HFFc6 (cell line): ENCODE data around the gene LILRB4. TPM values are rescaled to one million over a fixed set of nuclear protein-coding genes. Genes with fewer than 3 reads are reported as not detected.
A peak's percentile ranks its signal among the peaks of the same experiment; 100 is the strongest.
"Not testable (repeated sequence)": the region's sequence is repeated elsewhere in the genome, so short reads cannot be mapped to it uniquely, and the experiment has no call there.

ENCODE experiments used
- DNase-seq: peaks from one replicate; pipeline ENCODE4 v3.0.0-alpha.2; 2018
- H3K27ac Mint-ChIP-seq: 2 replicates; pipeline ENCODE4 v1.8.0; 2020; ENCODE audit warnings: mild to moderate bottlenecking, mixed read lengths
- H3K27me3 Mint-ChIP-seq: 2 replicates; pipeline ENCODE4 v1.8.0; 2021; ENCODE audit warnings: mild to moderate bottlenecking, moderate library complexity, mixed read lengths; ENCODE audit not compliant: insufficient read depth
- H3K36me3 Mint-ChIP-seq: 2 replicates; pipeline ENCODE4 v1.8.0; 2021; ENCODE audit warnings: low read depth, mixed read lengths
- H3K4me1 Mint-ChIP-seq: 2 replicates; pipeline ENCODE4 v1.8.0; 2020; ENCODE audit warnings: low read depth, mixed read lengths
- H3K4me3 Mint-ChIP-seq: 2 replicates; pipeline ENCODE4 v1.8.0; 2020; ENCODE audit warnings: mild to moderate bottlenecking, moderate library complexity, mixed read lengths
- H3K9me3 Mint-ChIP-seq: 2 replicates; pipeline ENCODE4 v1.8.0; 2020; ENCODE audit warnings: mild to moderate bottlenecking, mixed read lengths
- total RNA-seq, 6 experiments: library from RNA; stranded (reverse); fragmentation: NEBNext Ultra II Directional; extraction: Animal tissue kit (Norgen Biotek cat#: 25700); gene quantifications; 2 replicates in 1 of 6; 3 replicates in 5 of 6; pipeline ENCODE4 v1.2.3, GENCODE V29; 2021
- TF ChIP-seq, protein P1 (sequence below): fragments of 200-600 bp; sonication (generic); IDR thresholded peaks from 2 replicates; pipeline ENCODE4 v1.5.0; 2021; ENCODE audit warnings: antibody characterized with exemption, mild to moderate bottlenecking

LILRB4 gene
- total RNA-seq, 6 experiments from 2014 or later = not detected

DNA sequence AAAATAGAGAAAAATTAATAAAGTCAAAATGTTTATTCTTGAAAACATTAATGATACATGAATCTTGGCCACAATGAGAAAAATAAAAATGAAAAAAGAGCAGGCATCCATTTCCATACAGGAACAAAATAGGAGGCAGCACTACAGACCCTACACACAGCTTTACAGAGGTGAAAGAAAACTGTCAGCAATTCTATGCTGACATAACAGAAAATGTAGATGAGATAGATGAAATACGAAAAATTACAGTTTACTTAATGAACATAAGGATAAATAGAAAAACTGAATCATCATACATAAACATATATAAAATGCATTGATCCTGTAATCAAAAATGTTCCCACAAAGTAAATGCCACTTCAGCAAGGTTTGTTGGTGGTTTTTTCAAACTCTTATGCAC is 5.6 kb downstream of the LILRB4 start:
- TF ChIP-seq, protein P1, sequence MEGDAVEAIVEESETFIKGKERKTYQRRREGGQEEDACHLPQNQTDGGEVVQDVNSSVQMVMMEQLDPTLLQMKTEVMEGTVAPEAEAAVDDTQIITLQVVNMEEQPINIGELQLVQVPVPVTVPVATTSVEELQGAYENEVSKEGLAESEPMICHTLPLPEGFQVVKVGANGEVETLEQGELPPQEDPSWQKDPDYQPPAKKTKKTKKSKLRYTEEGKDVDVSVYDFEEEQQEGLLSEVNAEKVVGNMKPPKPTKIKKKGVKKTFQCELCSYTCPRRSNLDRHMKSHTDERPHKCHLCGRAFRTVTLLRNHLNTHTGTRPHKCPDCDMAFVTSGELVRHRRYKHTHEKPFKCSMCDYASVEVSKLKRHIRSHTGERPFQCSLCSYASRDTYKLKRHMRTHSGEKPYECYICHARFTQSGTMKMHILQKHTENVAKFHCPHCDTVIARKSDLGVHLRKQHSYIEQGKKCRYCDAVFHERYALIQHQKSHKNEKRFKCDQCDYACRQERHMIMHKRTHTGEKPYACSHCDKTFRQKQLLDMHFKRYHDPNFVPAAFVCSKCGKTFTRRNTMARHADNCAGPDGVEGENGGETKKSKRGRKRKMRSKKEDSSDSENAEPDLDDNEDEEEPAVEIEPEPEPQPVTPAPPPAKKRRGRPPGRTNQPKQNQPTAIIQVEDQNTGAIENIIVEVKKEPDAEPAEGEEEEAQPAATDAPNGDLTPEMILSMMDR = no peak
- Mint-ChIP-seq H3K27me3 (no peaks in the 10 kb centered on the region), H3K4me1 (no peaks in the 10 kb centered on the region), H3K36me3 (no peaks in the 10 kb centered on the region), H3K27ac (no peak overlapping the region), H3K9me3 (peaks cover 27% of the 10 kb centered on the region; the same call in 1 of the 2 replicates), H3K4me3 (no peak overlapping the region)
- no peak for DNase-seq

DNA sequence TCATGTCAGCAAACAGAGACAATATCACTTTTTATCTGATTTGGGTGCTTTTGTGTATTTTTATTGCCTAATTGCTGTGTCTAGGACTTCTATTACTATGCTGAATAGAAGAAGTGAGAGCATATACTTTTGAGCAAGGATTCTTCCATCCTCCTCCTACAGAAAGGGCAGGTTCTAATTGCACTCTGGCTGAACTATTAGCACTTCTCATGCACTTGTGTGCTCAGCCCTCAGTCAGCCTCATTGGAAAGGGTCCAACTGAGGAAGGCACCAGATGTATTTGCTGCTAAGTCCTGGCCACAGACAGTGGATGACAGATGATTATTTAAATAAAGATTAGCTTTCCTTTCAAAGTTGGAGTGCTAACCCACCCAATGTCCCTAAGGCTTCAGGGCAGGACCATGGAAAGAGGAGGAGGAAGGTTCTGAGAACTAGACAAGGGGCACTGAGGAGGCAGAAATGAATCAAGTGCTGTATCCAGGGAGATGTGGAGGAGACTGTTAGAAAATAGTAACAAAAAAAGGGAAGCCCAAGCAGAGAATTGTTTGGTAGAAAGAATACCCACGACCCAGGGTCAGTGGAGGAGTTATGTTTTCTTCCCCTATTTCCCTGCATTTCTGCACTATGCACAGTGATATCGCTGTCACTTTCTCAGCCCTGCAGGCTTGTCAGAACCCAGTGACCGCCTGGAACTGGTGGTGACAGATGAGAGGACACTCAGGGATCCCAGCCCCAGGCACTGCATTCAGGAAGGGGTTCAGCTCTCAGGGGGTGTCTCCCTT is 8.0 kb downstream of the LILRB4 start:
- TF ChIP-seq, protein P1 = no peak
- no peak overlapping the region for H3K27ac Mint-ChIP-seq

GRCh38 chr19:54673222-54673621 is 10.4 kb downstream of the LILRB4 start:
- H3K9me3 Mint-ChIP-seq = peaks cover 7% of the 10 kb centered on the region; the same call in 1 of the 2 replicates
- no peak overlapping the region for H3K4me3 Mint-ChIP-seq
- H3K27ac Mint-ChIP-seq = no peak overlapping the region
- no peaks in the 10 kb centered on the region for H3K4me1 Mint-ChIP-seq
- TF ChIP-seq, protein P1 = no peak
- DNase-seq = no peak
- H3K27me3 Mint-ChIP-seq = no peaks in the 10 kb centered on the region; the same call in 1 of the 2 replicates
- H3K36me3 Mint-ChIP-seq = no peaks in the 10 kb centered on the region

More for the DNA sequence above, 8.0 kb downstream of the LILRB4 start:
- DNase-seq = no peak
- Mint-ChIP-seq H3K9me3 (peaks cover 15% of the 10 kb centered on the region; the same call in 1 of the 2 replicates), H3K27me3 (no peaks in the 10 kb centered on the region; the same call in 1 of the 2 replicates), H3K4me3 (no peak overlapping the region), H3K36me3 (no peaks in the 10 kb centered on the region), H3K4me1 (no peaks in the 10 kb centered on the region)

GRCh38 chr19:54674021-54674617 is 11.3 kb downstream of the LILRB4 start:
- H3K27me3 Mint-ChIP-seq = no peaks in the 10 kb centered on the region; the same call in 1 of the 2 replicates
- H3K36me3 Mint-ChIP-seq = no peaks in the 10 kb centered on the region
- peak; percentile 17 for DNase-seq
- H3K4me1 Mint-ChIP-seq = no peaks in the 10 kb centered on the region
- peaks cover 3% of the 10 kb centered on the region; the same call in 1 of the 2 replicates for H3K9me3 Mint-ChIP-seq
- no peak overlapping the region for H3K4me3 Mint-ChIP-seq
- TF ChIP-seq, protein P1 = peak; percentile 81
- H3K27ac Mint-ChIP-seq = no peak overlapping the region

- not testable (repeated sequence) for H3K27me3 Mint-ChIP-seq, H3K36me3 Mint-ChIP-seq, H3K4me3 Mint-ChIP-seq, H3K27ac Mint-ChIP-seq, H3K4me1 Mint-ChIP-seq, H3K9me3 Mint-ChIP-seq
- DNase-seq = peak; percentile 37
- TF ChIP-seq, protein P1 = peak; percentile 92
Observed at GRCh38 chr19:54676210-54676834, 13.5 kb downstream of the LILRB4 start.
